B cell (primary cell): Measurements from ENCODE around the gene ITFG1. TPM values are rescaled to one million over a fixed set of nuclear protein-coding genes. Genes with fewer than 3 reads are reported as not detected.

Source experiments
- ATAC-seq: fragments of 200-7000 bp; cut with Tn5 transposase; one replicate; pipeline ENCODE4 v1.10.0; 2021; ENCODE audit warnings: low read depth, mild to moderate bottlenecking, moderate number of reproducible peaks, moderate library complexity
- CTCF ChIA-PET: fragments of 350-600 bp; sonication (Branson Sonifier 250); formaldehyde crosslinking; loops from one replicate; lab custom pipeline; 2021; ENCODE audit warnings: antibody characterized with exemption, inconsistent platforms; lab: Charles Lee
- POLR2A ChIA-PET: fragments of 350-600 bp; sonication (Branson Sonifier 250); formaldehyde crosslinking; loops from one replicate; lab custom pipeline; 2021; ENCODE audit warnings: antibody characterized with exemption; lab: Charles Lee
- DNase-seq: peaks from one replicate; pipeline ENCODE4 v3.0.0; 2013
- H2AFZ ChIP-seq: 2 replicates; pipeline ENCODE4 v1.6.1; 2012; ENCODE audit warnings: mild to moderate bottlenecking, low read depth, low read length; ENCODE audit not compliant: insufficient read depth, poor library complexity, severe bottlenecking
- H3K27ac ChIP-seq, 2 donors: 1 replicate in 1 of 2; 2 replicates in 1 of 2; pipeline ENCODE4 v1.5.1; 2012 to 2013; ENCODE audit warnings: low read length in 2 of 2, mild to moderate bottlenecking in 2 of 2, moderate library complexity in 1 of 2
- H3K27me3 ChIP-seq, 4 experiments: fragments of 200-600 bp in 1 of 4; sonication (generic) in 1 of 4; replicated peaks in 1 of 4; 1 replicate in 2 of 4; 2 replicates in 2 of 4; pipeline versions ENCODE4 v1.6.1 to v1.7.0; 2013 to 2016; ENCODE audit warnings: low read length in 3 of 4, mild to moderate bottlenecking in 2 of 4, mixed read lengths in 1 of 4, moderate library complexity in 1 of 4; ENCODE audit not compliant: insufficient read depth in 4 of 4, control insufficient read depth in 3 of 4; ENCODE audit errors: control extremely low read depth in 1 of 4
- H3K36me3 ChIP-seq, 2 experiments: replicated peaks in 1 of 2; 1 replicate in 1 of 2; 2 replicates in 1 of 2; pipeline versions ENCODE4 v1.6.1 to v1.7.1; 2013; ENCODE audit warnings: low read length in 1 of 2; ENCODE audit not compliant: insufficient read depth in 2 of 2, control insufficient read depth in 1 of 2; ENCODE audit errors: control extremely low read depth in 1 of 2, extremely low read depth in 1 of 2
- H3K4me1 ChIP-seq, 2 donors: fragments of 200-600 bp in 1 of 2; sonication (generic) in 1 of 2; 1 replicate in 1 of 2; 2 replicates in 1 of 2; pipeline versions ENCODE4 v1.5.1 to v1.6.1; 2013 to 2017; ENCODE audit warnings: low read length in 2 of 2; ENCODE audit not compliant: control insufficient read depth in 2 of 2, insufficient read depth in 2 of 2
- H3K4me2 ChIP-seq: replicated peaks from 2 replicates; pipeline ENCODE3; 2012; ENCODE audit warnings: mild to moderate bottlenecking, low read depth, low read length; ENCODE audit not compliant: poor library complexity, severe bottlenecking
- H3K4me3 ChIP-seq, 5 experiments: fragments of 200-600 bp in 1 of 5; sonication (generic) in 1 of 5; 1 replicate in 3 of 5; 2 replicates in 2 of 5; pipeline versions ENCODE4 v1.5.1 to v1.7.0; 2011 to 2016; ENCODE audit warnings: low read length in 4 of 5, mild to moderate bottlenecking in 4 of 5, low read depth in 2 of 5, control low read depth in 1 of 5, moderate library complexity in 1 of 5; ENCODE audit not compliant: insufficient read depth in 1 of 5; ENCODE audit errors: control extremely low read depth in 1 of 5, extremely low read depth in 1 of 5
- H3K79me2 ChIP-seq: fragments of 200-600 bp; sonication (generic); one replicate; pipeline ENCODE4 v1.6.0; 2016; ENCODE audit warnings: low read length; ENCODE audit not compliant: control insufficient read depth, insufficient read depth
- H3K9ac ChIP-seq: fragments of 200-600 bp; sonication (generic); 2 replicates; pipeline ENCODE4 v1.6.1; 2017; ENCODE audit warnings: mild to moderate bottlenecking, low read length, moderate library complexity
- H3K9me3 ChIP-seq, 3 donors: one replicate each; pipeline versions ENCODE4 v1.6.1 to v1.7.1; 2013; ENCODE audit warnings: low read length in 2 of 3; ENCODE audit not compliant: control insufficient read depth in 2 of 3, insufficient read depth in 1 of 3; ENCODE audit errors: control extremely low read depth in 1 of 3
- H4K20me1 ChIP-seq: 2 replicates; pipeline ENCODE4 v1.6.0; 2012; ENCODE audit warnings: mild to moderate bottlenecking, low read length; ENCODE audit not compliant: insufficient read depth, control insufficient read depth, poor library complexity, severe bottlenecking
- H3K27ac Mint-ChIP-seq: one replicate; pipeline ENCODE4 v1.8.0; 2021; ENCODE audit warnings: mixed read lengths
- H3K27me3 Mint-ChIP-seq: one replicate; pipeline ENCODE4 v1.8.0; 2021; ENCODE audit warnings: mixed read lengths
- H3K4me1 Mint-ChIP-seq: one replicate; pipeline ENCODE4 v1.8.0; 2021; ENCODE audit warnings: mixed read lengths
- H3K4me3 Mint-ChIP-seq: one replicate; pipeline ENCODE4 v1.8.0; 2021; ENCODE audit warnings: mixed read lengths
- H3K9me3 Mint-ChIP-seq: one replicate; pipeline ENCODE4 v1.8.0; 2022; ENCODE audit warnings: mixed read lengths; ENCODE audit not compliant: insufficient read depth
- CTCF ChIP-seq: fragments of 200-600 bp; IDR thresholded peaks from one replicate; pipeline ENCODE4 v1.8.0; 2022; ENCODE audit warnings: antibody characterized with exemption, mild to moderate bottlenecking
- EZH2 ChIP-seq: IDR thresholded peaks from 2 replicates; pipeline ENCODE4 v1.6.1; 2012; ENCODE audit warnings: borderline replicate concordance, low read depth, mild to moderate bottlenecking, moderate library complexity, low read length; ENCODE audit not compliant: insufficient read depth, poor library complexity, severe bottlenecking
- WGBS: methylation state at CpG from one replicate; pipeline ENCODE4 v1.1.5; 2013; ENCODE audit warnings: missing lambda C conversion rate; ENCODE audit not compliant: insufficient coverage; 5-methylcytosine and 5-hydroxymethylcytosine counted together
- intact Hi-C: fragments of 100-400 bp; cut with micrococcal nuclease; formaldehyde crosslinking; loops from one replicate; pipeline ENCODE4 v1.10.0; 2022
- polyA plus RNA-seq: library from polyadenylated mRNA; depleted of rRNA; stranded (reverse); fragments of >200 nt; gene quantifications from 2 replicates; pipeline ENCODE4 v1.2.3, GENCODE V29; 2012
- total RNA-seq, 2 donors: library from RNA; stranded (reverse); fragments of 120-200 nt in 1 of 2; gene quantifications; 1 replicate in 1 of 2; 2 replicates in 1 of 2; pipeline versions ENCODE4 v1.2.3 to v1.2.4, GENCODE V29; 2013 to 2022

Gene ITFG1
- total and polyA plus RNA-seq, 2 donors (not counting 1 experiment from before 2014, with no cell fraction given): 9.7 to 40.4 TPM

GRCh38 chr16:47461598-47462266 lies 869 bp upstream of the ITFG1 start:
- Mint-ChIP-seq H3K9me3 (no peaks in the 10 kb centered on the region), H3K27me3 (no peaks in the 10 kb centered on the region), H3K27ac (peak overlapping the region; percentile 97), H3K4me3 (peak overlapping the region; percentile 98), H3K4me1 (peaks cover 71% of the 10 kb centered on the region)
- peak overlapping the region; percentile 90 for H2AFZ ChIP-seq
- peaks cover 0 to 10% of the 10 kb centered on the region in 2 experiments for H3K36me3 ChIP-seq
- intact Hi-C loops: loop anchor here (1.0 to 5.0 kb wide), 8 partner anchors 20 to 629 kb away; partner anchors contain the start of genes C16orf87 and NETO2
- H3K4me1 ChIP-seq: peaks cover 40 to 55% of the 10 kb centered on the region in 2 donors
- H3K79me2 ChIP-seq: peaks cover 77% of the 10 kb centered on the region
- peak overlapping the region; percentile 89 for H3K9ac ChIP-seq
- no peak for ATAC-seq
- H3K9me3 ChIP-seq: no peaks in the 10 kb centered on the region
- CTCF ChIA-PET: interaction anchor here (0.7 to 5.8 kb wide), 12 partner anchors 13 to 1174 kb away, joined by 3 to 50 read pairs (median 4); partner anchors contain the start of gene NETO2
- peak overlapping the region; percentile 73 to 93 (median 88) for H3K4me3 ChIP-seq
- H3K27me3 ChIP-seq: no peaks in the 10 kb centered on the region
- TF ChIP-seq EZH2 (no peak), CTCF (no peak)
- H3K27ac ChIP-seq: peak overlapping the region; percentile 94 to 97
- POLR2A ChIA-PET: interaction anchor here (0.6 to 2.5 kb wide), 5 partner anchors 19 to 964 kb away, joined by 4 to 41 read pairs (median 5); no protein-coding TSS in a partner anchor
- H3K4me2 ChIP-seq: peak overlapping the region; percentile 79
- DNase-seq: peak; percentile 51
- 0% methylated on average over 12 of the region's 17 CpGs for WGBS
- peaks cover 9% of the 10 kb centered on the region for H4K20me1 ChIP-seq

GRCh38 chr16:47460359-47460710 lies 528 bp downstream of the ITFG1 start:
- Mint-ChIP-seq H3K4me1 (peaks cover 61% of the 10 kb centered on the region), H3K9me3 (no peaks in the 10 kb centered on the region), H3K27me3 (no peaks in the 10 kb centered on the region), H3K27ac (peak overlapping the region; percentile 97), H3K4me3 (peak overlapping the region; percentile 98)
- H3K36me3 ChIP-seq: peaks cover 3 to 14% of the 10 kb centered on the region in 2 experiments
- peaks cover 9% of the 10 kb centered on the region for H4K20me1 ChIP-seq
- peaks cover 79% of the 10 kb centered on the region for H3K79me2 ChIP-seq
- peak overlapping the region; percentile 73 to 93 (median 87) for H3K4me3 ChIP-seq
- WGBS: 18% methylated on average over 4 of the region's 4 CpGs
- ChIA-PET CTCF (interaction anchor here (1.0 to 5.8 kb wide), 5 partner anchors 21 to 317 kb away, joined by 3 to 50 read pairs (median 7); partner anchors contain the start of gene NETO2), POLR2A (interaction anchor here (2.4 to 2.5 kb wide), 2 partner anchors 20 to 33 kb away, joined by 12 to 41 read pairs; no protein-coding TSS in a partner anchor)
- H3K9me3 ChIP-seq: no peaks in the 10 kb centered on the region
- TF ChIP-seq CTCF: no peak
- TF ChIP-seq EZH2: no peak
- ATAC-seq (no peak), DNase-seq (no peak)
- peaks cover 40 to 47% of the 10 kb centered on the region in 2 donors for H3K4me1 ChIP-seq
- no peaks in the 10 kb centered on the region for H3K27me3 ChIP-seq
- peak overlapping the region; percentile 79 for H3K4me2 ChIP-seq
- peak overlapping the region; percentile 90 for H2AFZ ChIP-seq
- peak overlapping the region; percentile 89 for H3K9ac ChIP-seq
- intact Hi-C loops: loop anchor here (2.0 to 5.0 kb wide), 4 partner anchors 62 to 628 kb away; partner anchors contain the start of gene C16orf87
- H3K27ac ChIP-seq: peak overlapping the region; percentile 94 to 97
